PC-3 (cell line): ENCODE data around the gene RNU7-1.

ENCODE experiments used
- CTCF ChIP-seq: fragments of 300-600 bp; sonication (generic); conservative IDR thresholded peaks from 2 replicates; pipeline ENCODE4 v1.5.1; 2017; ENCODE audit warnings: antibody characterized with exemption, low read depth, mild to moderate bottlenecking, low read length
- EZH2 ChIP-seq: fragments of 300-600 bp; sonication (generic); IDR thresholded peaks from one replicate; pipeline ENCODE4 v1.6.1; 2017; ENCODE audit warnings: antibody characterized with exemption, mild to moderate bottlenecking, low read length; ENCODE audit not compliant: unreplicated experiment
- EZH2phosphoT487 ChIP-seq: fragments of 300-600 bp; sonication (generic); IDR thresholded peaks from 2 replicates; pipeline ENCODE4 v1.6.1; 2018; ENCODE audit warnings: mild to moderate bottlenecking, antibody characterized with exemption, low read length, borderline replicate concordance

GRCh38 chr12:6903722-6904121 lies 39.9 kb upstream of the RNU7-1 start:
- TF ChIP-seq CTCF (no peak), EZH2phosphoT487 (no peak), EZH2 (no peak)
